Superior temporal gyrus (tissue), 1 donor: Measurements from ENCODE around the gene PAX5.

Experiments
- DNase-seq: peaks from one replicate; pipeline ENCODE4 v3.0.0-alpha.2; 2016; ENCODE audit errors: extremely low spot score

The PAX5 gene

GRCh38 chr9:37037503-37038301, 3.6 kb upstream of the PAX5 start:
- no peak for DNase-seq

- no peak for DNase-seq
Measured at GRCh38 chr9:37036776-37037502, 2.9 kb upstream of the PAX5 start.

- DNase-seq = no peak
Measured at GRCh38 chr9:37036371-37036775, 2.3 kb upstream of the PAX5 start.

DNA sequence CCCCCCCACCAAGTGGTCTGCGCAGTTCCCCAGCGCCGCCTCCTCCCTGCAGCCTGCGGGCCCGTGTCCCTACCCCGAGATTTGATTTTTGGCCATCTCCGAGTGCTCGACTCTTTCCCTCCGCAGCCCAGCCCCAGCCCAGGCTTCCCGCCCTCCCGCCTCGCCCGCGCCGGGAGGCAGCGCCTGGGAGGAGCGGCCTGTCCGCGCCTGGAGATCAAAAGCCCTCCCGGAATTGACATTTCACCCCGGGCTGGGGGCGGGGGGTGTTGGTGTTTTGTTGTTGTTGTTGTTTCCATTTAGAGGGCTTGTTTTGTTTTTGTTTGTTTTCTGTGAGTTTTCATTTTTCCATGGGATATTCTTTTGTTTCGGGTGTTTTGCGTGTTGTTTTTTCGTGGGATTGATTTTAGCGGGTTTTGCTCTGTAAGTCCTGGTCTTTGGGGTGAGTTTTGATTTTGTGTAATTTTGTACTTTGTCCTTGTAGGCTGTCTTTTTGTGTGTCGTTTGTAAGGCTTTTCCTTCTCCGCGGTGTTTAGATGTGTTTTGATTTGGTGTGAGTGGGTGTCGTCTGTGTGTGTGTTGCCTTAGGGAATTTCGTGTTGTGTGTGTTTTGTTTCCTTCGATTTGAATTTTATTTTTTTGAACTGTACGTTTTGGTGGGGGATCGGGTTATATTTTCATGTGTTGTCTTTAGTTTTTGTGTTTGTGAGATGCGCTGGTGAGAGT, 1.7 kb upstream of the PAX5 start:
- no peak for DNase-seq

DNA sequence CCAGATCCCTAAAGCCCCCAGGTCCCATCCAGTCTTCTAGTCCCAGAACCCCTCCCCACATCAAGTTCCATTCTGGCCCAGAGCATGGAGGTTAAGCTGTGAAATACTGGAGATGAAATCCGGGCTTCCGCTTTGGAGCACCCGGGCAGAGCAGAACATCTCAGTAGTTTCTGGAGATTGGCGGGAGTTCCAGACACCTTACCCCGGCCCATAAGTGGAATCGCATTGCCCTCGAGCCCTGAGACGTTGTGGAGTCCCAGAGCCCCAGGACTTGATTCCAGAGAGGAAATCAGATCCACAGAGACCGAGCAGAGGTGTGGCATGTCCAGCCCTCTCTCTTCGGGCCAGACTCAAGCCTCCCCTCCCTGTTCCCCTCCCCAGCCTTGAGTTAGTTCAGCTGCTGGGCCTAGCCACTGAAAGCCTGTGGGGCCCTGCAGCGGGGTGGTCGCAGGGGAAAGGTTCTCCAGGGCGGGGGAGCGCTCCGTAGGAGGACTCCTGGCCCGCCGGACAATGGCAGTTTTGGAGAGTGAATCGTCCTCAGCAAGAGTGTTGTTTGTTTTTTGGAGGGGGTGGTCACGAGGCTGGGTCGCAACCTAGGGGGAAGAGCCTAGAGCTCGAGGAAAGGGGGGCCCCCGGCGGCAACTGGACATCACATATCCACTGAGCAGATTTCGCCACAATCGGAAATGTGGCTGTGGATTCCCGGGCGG, 1.0 kb upstream of the PAX5 start:
- DNase-seq = no peak

GRCh38 chr9:37034305-37034937, 353 bp upstream of the PAX5 start:
- no peak for DNase-seq

- DNase-seq = no peak
Measured at GRCh38 chr9:37033141-37033540, 927 bp downstream of the PAX5 start.

- no peak for DNase-seq
Measured at GRCh38 chr9:37032713-37033112, 1.4 kb downstream of the PAX5 start.

DNA sequence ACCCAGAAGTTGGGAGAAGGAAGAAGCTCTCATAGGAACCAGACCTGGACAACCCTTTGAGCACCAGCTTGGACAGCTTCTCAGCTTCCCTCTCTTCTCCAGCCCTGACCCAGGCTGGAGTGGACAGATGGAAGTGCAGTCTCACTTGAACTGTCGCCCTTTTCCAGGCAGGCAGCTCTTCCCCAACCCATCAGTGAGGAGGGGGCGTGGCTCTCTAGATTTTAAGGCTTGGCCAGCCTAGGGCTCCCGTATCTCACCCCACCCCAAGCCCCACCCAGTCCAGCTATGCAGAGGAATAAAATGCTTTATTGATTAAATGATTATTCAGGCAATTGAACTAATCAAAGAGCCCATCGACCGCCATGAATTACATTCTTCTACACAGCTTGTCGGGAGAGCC, 2.2 kb downstream of the PAX5 start:
- no peak for DNase-seq

GRCh38 chr9:37031081-37031480, 3.0 kb downstream of the PAX5 start:
- no peak for DNase-seq

DNA sequence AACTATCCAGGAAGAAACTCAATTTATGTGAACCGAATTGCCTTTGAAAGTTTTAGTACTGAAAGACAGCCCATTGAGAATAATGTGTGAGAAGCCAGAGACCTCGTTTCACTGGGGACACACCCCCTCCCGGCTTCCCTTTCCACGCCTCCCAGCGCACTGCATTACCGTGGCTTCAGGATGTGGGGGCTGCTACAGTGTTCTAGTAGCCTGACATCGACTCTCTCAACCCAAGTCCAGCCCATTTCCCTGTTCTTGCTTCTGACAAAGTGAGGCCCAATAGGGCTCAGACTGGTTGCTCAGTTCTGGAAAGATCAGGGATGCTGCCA, 3.5 kb downstream of the PAX5 start:
- no peak for DNase-seq

GRCh38 chr9:37029776-37030610, 4.1 kb downstream of the PAX5 start:
- DNase-seq = no peak

- no peak for DNase-seq
Measured at GRCh38 chr9:37029304-37029775, 4.7 kb downstream of the PAX5 start.

GRCh38 chr9:37028420-37029031, 5.5 kb downstream of the PAX5 start:
- no peak for DNase-seq

GRCh38 chr9:37027582-37028419, 6.3 kb downstream of the PAX5 start:
- peak; percentile 60 for DNase-seq

- no peak for DNase-seq
Measured at GRCh38 chr9:37026931-37027581, 7.0 kb downstream of the PAX5 start.

GRCh38 chr9:37026113-37026930, 7.7 kb downstream of the PAX5 start:
- DNase-seq = no peak

DNA sequence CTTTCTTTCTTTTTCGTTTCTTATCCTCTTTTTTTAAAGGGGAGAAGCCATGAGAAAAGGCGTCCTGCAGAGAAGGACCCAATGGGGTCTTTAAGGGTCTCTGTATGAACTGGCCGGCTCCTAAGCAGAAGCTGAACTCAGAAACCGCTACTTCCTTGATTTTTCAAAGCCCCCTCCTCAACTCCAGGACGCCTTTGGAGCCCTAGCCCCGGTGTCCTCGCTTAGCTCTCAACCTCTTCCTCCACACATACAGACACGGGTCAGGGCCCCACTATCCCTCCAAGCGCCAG, 8.3 kb downstream of the PAX5 start:
- no peak for DNase-seq
